Uterus (tissue), 2 donors: ENCODE results near the gene TDRD3.

Source experiments
- CTCF ChIP-seq, 4 experiments: fragments of 200-600 bp in 2 of 4; fragments of 450-650 bp in 2 of 4; sonication (generic) in 2 of 4; IDR thresholded peaks; one replicate each; pipeline ENCODE4 v1.5.1; 2016 to 2019; ENCODE audit warnings: antibody characterized with exemption in 4 of 4, mild to moderate bottlenecking in 2 of 4, moderate library complexity in 1 of 4
- POLR2A ChIP-seq, 2 donors: fragments of 450-650 bp; IDR thresholded peaks; one replicate each; pipeline ENCODE4 v1.6.1; 2016; ENCODE audit warnings: antibody characterized with exemption in 2 of 2, mild to moderate bottlenecking in 1 of 2, moderate library complexity in 1 of 2

- no peak for TF ChIP-seq POLR2A (IDR thresholded peaks at IDR 0.05)
- no peak for TF ChIP-seq CTCF (IDR thresholded peaks at IDR 0.05)
Observed at GRCh38 chr13:60492187-60492586, 95.2 kb downstream of the TDRD3 start.
